ENCODE measurements around the gene SFT2D1.

- TF ChIP-seq CTCF (IDR thresholded peaks at IDR 0.05) (no peak), POLR2AphosphoS5 (IDR thresholded peaks at IDR 0.05) (peak; percentile 24 to 90 (median 63))
Observed at GRCh38 chr6:166382933-166383801, 40.8 kb upstream of the SFT2D1 start, which contains the start of gene MPC1.

Data from breast epithelium (tissue), 3 donors.